Astrocyte of the spinal cord (primary cell): ENCODE data around the gene ITSN2.

Source experiments
- DNase-seq: peaks from one replicate; pipeline ENCODE4 v3.0.0; 2011; ENCODE audit warnings: low read depth, low spot score
- H3K4me3 ChIP-seq: 2 replicates; pipeline ENCODE4 v1.5.1; 2011; ENCODE audit warnings: low read depth, mild to moderate bottlenecking, low read length, moderate library complexity
- in situ Hi-C: cut with HindIII; loops from 2 replicates; pipeline ENCODE4 v1.10.0; 2017; ENCODE audit warnings: low sequenced_read_pairs
- TF ChIP-seq, protein P1 (sequence below): IDR thresholded peaks from 2 replicates; pipeline ENCODE4 v1.5.1; 2012; ENCODE audit warnings: low read depth, mild to moderate bottlenecking, low read length, inconsistent platforms

ITSN2 gene

DNA sequence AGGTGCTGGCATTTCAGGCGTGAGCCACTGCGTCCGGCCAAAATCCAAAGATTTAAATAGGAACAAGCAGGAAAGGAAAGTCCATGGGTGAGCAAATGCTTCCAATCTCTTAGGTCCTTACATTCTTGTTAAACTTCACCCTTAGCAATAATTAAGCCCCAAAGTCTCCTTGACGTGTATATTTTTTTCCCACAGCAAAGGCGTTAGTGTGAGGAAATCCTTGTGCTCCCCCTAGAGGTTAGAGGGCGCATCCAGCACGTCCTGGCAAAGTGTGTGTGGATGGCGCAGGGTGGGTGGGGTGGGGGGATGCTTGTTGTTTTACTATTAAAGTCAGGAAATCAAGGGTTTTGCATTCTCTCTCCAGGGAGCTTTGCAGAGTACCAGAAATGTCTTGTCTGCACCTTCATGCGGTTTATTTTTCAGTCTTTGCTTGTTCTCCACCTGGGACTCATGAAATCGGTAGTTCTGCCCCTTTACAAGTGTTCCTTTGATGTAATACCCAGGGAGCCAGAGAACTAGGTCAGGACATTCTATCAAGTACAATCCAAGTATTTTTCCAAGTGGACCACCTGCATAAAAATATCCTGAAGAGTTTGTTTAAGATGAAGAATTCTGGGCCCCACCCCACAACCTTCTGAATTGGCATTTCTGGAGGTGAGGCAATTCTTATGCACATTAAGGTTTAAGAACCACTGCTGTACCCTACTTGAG, 22.2 kb upstream of the ITSN2 start:
- in situ Hi-C loops, result no loop called here
- peak; percentile 68 for DNase-seq
- no peak overlapping the region for H3K4me3 ChIP-seq
- TF ChIP-seq, protein P1, sequence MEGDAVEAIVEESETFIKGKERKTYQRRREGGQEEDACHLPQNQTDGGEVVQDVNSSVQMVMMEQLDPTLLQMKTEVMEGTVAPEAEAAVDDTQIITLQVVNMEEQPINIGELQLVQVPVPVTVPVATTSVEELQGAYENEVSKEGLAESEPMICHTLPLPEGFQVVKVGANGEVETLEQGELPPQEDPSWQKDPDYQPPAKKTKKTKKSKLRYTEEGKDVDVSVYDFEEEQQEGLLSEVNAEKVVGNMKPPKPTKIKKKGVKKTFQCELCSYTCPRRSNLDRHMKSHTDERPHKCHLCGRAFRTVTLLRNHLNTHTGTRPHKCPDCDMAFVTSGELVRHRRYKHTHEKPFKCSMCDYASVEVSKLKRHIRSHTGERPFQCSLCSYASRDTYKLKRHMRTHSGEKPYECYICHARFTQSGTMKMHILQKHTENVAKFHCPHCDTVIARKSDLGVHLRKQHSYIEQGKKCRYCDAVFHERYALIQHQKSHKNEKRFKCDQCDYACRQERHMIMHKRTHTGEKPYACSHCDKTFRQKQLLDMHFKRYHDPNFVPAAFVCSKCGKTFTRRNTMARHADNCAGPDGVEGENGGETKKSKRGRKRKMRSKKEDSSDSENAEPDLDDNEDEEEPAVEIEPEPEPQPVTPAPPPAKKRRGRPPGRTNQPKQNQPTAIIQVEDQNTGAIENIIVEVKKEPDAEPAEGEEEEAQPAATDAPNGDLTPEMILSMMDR, result peak; percentile 80

DNA sequence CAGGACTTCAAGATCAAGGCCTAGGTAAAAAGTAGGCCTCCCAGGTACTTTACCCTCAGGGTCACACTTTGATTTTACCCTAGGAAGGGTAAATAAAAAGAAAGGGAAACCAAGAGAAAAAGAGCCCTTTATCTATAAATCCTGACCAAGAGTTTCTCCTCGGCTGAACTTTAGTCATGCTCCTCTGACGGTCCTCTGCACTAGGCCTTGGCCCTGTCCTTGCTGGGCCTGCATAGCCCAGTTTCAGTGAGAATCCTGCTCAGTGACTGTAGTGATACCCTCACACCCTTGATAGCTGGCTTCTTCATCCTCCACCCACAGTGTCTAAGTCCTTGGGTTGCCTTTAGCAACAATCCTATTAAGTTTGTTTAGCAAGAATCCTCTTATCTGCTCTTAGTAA, 20.5 kb upstream of the ITSN2 start:
- in situ Hi-C loops, result no loop called here
- no peak overlapping the region for H3K4me3 ChIP-seq
- DNase-seq, result no peak
- TF ChIP-seq, protein P1, result no peak

DNA sequence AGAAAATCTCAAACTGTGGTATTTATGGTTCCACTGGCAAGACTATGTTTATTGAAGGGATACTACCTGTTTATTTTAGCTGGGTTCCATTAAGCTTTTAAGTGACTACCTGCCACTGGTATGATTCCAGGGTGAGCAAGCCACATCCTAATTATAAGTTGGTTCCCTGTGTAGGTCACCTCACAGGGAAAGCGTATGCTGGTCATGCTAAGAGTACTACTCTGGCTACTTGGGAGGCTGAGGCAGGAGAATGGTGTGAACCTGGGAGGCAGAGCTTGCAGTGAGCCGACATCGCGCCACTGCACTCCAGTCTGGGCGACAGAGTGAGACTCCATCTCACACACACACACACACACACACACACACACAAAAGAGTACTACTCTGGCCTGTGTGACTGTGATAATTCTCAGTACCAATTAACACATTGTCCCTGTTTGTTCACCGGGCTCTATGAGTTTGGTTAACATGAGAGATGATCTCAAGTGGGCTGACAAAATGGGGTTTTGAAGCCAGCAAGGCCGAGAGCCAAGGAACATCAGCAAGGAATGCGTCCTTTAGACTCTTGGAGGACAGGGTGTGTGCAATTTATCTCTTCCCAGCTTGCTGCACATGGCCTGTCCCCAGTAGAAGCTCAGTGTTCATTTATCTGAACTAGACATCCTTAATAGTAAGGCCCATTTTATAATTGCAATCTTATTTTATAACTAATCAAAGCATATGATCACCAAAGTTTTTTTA, 15.2 kb upstream of the ITSN2 start:
- no peak for DNase-seq
- in situ Hi-C loops, result no loop called here
- H3K4me3 ChIP-seq, result no peak overlapping the region
- TF ChIP-seq, protein P1, result no peak

DNA sequence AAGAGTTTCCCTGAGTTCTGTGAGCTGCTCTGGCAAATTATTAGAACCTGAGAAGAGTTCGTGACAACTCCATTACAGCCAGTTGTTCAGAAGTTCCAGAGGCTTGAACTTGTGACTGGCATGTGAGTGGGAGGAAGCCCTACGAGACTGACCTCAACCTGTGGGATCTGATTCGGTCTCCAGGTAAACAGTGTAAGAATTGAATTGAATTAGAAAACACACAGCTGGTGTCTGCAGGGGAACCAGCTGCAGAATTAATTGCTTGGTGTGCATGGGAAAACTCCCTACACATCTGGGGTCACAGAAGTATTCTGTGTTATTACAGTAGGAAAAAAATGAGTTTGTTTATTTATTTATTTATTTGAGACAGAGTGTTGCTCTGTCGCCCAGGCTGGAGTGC, 14.0 kb upstream of the ITSN2 start:
- TF ChIP-seq, protein P1, result no peak
- DNase-seq, result no peak
- in situ Hi-C loops, result no loop called here

DNA sequence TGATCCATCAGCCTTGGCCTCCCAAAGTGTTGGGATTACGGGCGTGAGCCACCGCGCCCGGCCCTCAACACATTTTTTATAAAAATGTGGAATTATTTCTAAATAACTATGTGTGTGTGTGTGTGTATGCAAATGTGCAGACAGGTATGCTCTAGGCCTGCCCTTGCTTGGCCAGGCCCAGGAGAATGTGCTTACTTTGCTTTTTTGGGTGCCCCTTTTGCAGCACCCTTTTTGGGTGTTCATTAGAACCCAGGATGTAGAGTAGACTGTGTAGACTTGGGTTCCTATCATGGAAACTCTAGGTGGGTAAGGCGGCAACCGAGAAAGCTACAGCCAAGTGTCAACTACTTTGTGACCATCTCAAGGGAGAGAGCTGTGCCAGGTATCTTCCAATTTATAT, 11.7 kb upstream of the ITSN2 start:
- DNase-seq, result no peak
- TF ChIP-seq, protein P1, result no peak
- no peak overlapping the region for H3K4me3 ChIP-seq
- in situ Hi-C loops, result no loop called here

More for the DNA sequence above, 14.0 kb upstream of the ITSN2 start:
- H3K4me3 ChIP-seq, result no peak overlapping the region

DNA sequence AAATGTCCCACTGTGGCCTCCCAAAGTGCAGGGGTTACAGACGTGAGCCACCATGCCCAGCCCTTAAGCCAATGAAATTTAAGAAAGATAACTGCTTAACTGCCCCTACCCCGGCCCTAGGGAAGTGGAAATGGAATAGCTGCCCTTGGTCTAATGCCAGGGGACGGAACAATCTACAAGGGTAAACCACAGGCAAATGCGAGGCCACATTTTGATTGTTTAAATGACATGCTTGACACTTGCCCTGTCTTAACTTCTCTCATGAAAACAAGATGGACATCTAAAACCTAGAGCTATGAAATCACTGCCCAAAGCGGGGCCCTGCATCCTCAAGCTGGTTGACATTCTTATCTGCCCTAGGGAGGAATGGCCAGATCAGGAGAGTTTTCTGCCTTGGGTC, 5.5 kb upstream of the ITSN2 start:
- TF ChIP-seq, protein P1, result no peak
- no peak overlapping the region for H3K4me3 ChIP-seq
- in situ Hi-C loops, result no loop called here
- no peak for DNase-seq
